H1 (cell line): Measurements from ENCODE around the gene DMXL2. TPM values are rescaled to one million over a fixed set of nuclear protein-coding genes. Genes with fewer than 3 reads are reported as not detected.

Experiments
- CTCF ChIA-PET: fragments of 300-600 bp; sonication (Branson Sonifier 250); formaldehyde crosslinking; loops from one replicate; lab custom pipeline; 2021; ENCODE audit not compliant: partially characterized antibody; lab: Charles Lee
- POLR2A ChIA-PET: fragments of 300-600 bp; sonication (Branson Sonifier 250); formaldehyde crosslinking; loops from one replicate; lab custom pipeline; 2021; ENCODE audit warnings: inconsistent platforms; ENCODE audit not compliant: partially characterized antibody; lab: Charles Lee
- DNase-seq, 2 experiments: peaks; one replicate each; pipeline versions ENCODE4 v3.0.0 to v3.0.0-alpha.2; 2010 to 2022; ENCODE audit warnings: low spot score in 2 of 2, low read depth in 1 of 2, mixed read lengths in 1 of 2
- FAIRE-seq: peaks from 2 replicates; lab custom pipeline; 2011; peaks lifted over from hg19 to GRCh38; lab: Jason Lieb, UNC
- H2AFZ ChIP-seq: 2 replicates; pipeline ENCODE4 v1.8.1; 2012; ENCODE audit warnings: low read length, inconsistent platforms
- H2AK5ac ChIP-seq: 2 replicates; pipeline ENCODE4 v1.6.1; 2013; ENCODE audit warnings: low read depth, low read length
- H2BK120ac ChIP-seq: replicated peaks from 2 replicates; pipeline ENCODE3; 2013; ENCODE audit warnings: low read depth, low read length, inconsistent platforms
- H2BK12ac ChIP-seq: 2 replicates; pipeline ENCODE4 v1.6.1; 2013; ENCODE audit warnings: low read depth, low read length
- H2BK15ac ChIP-seq: 2 replicates; pipeline ENCODE4 v1.6.1; 2013; ENCODE audit warnings: low read length
- H2BK20ac ChIP-seq: 2 replicates; pipeline ENCODE4 v1.6.1; 2013; ENCODE audit warnings: low read length
- H2BK5ac ChIP-seq: 2 replicates; pipeline ENCODE4 v1.6.1; 2013; ENCODE audit warnings: low read depth, low read length
- H3K14ac ChIP-seq: 2 replicates; pipeline ENCODE4 v1.6.1; 2013; ENCODE audit warnings: inconsistent platforms; ENCODE audit not compliant: insufficient read length
- H3K18ac ChIP-seq: 2 replicates; pipeline ENCODE4 v1.6.1; 2013; ENCODE audit warnings: low read length; ENCODE audit errors: extremely low read depth
- H3K23ac ChIP-seq: 2 replicates; pipeline ENCODE4 v1.6.1; 2013; ENCODE audit warnings: inconsistent platforms; ENCODE audit not compliant: insufficient read length
- H3K23me2 ChIP-seq: 2 replicates; pipeline ENCODE4 v1.6.1; 2013; ENCODE audit warnings: low read depth, low read length
- H3K27ac ChIP-seq: 2 replicates; pipeline ENCODE4 v1.6.1; 2011; ENCODE audit warnings: low read depth, low read length, inconsistent platforms
- H3K27me3 ChIP-seq, 4 experiments: replicated peaks in 1 of 4; 1 replicate in 1 of 4; 2 replicates in 3 of 4; pipeline versions ENCODE4 v1.6.1 to v1.8.1; 2011 to 2013; ENCODE audit warnings: low read length in 3 of 4, mild to moderate bottlenecking in 3 of 4, inconsistent platforms in 2 of 4, mixed read lengths in 2 of 4, moderate library complexity in 1 of 4; ENCODE audit not compliant: control insufficient read depth in 3 of 4, insufficient read depth in 3 of 4; ENCODE audit errors: extremely low read depth in 1 of 4
- H3K36me3 ChIP-seq, 4 experiments: 2 replicates each; pipeline versions ENCODE4 v1.6.1 to v1.8.1; 2011 to 2013; ENCODE audit warnings: mild to moderate bottlenecking in 4 of 4, low read length in 3 of 4, moderate library complexity in 2 of 4, control low read depth in 1 of 4, inconsistent platforms in 1 of 4; ENCODE audit not compliant: insufficient read depth in 4 of 4, control insufficient read depth in 2 of 4
- H3K4ac ChIP-seq: replicated peaks from 2 replicates; pipeline ENCODE3; 2013; ENCODE audit warnings: low read length, low read depth, mixed read lengths, inconsistent platforms; ENCODE audit not compliant: insufficient read length
- H3K4me1 ChIP-seq, 4 experiments: replicated peaks in 1 of 4; 1 replicate in 1 of 4; 2 replicates in 3 of 4; pipeline versions ENCODE4 v1.6.1 to v1.8.1; 2011 to 2013; ENCODE audit warnings: low read length in 3 of 4, inconsistent platforms in 2 of 4, mixed read lengths in 1 of 4; ENCODE audit not compliant: insufficient read depth in 4 of 4, control insufficient read depth in 3 of 4
- H3K4me2 ChIP-seq, 2 experiments: 2 replicates each; pipeline versions ENCODE4 v1.6.1 to v1.8.1; 2011 to 2013; ENCODE audit warnings: low read depth in 2 of 2, low read length in 2 of 2, control low read depth in 1 of 2, inconsistent platforms in 1 of 2, mild to moderate bottlenecking in 1 of 2; ENCODE audit not compliant: insufficient read depth in 1 of 2
- H3K4me3 ChIP-seq, 4 experiments: fragments of 200-600, 300-600 bp in 1 of 4; sonication (generic), shearing (Covaris generic), sonication (Bioruptor Twin) in 1 of 4; 2 replicates each; pipeline versions ENCODE4 v1.5.1 to v1.8.1; 2011 to 2016; ENCODE audit warnings: low read length in 4 of 4, low read depth in 3 of 4, control low read depth in 2 of 4, inconsistent platforms in 2 of 4, mild to moderate bottlenecking in 2 of 4, mixed read lengths in 1 of 4, moderate library complexity in 1 of 4; ENCODE audit not compliant: insufficient read depth in 2 of 4; ENCODE audit errors: extremely low read depth in 1 of 4
- H3K56ac ChIP-seq: replicated peaks from 2 replicates; pipeline ENCODE3; 2013; ENCODE audit warnings: low read depth, mild to moderate bottlenecking, mixed read lengths, low read length, inconsistent platforms; ENCODE audit not compliant: insufficient read length
- H3K79me1 ChIP-seq: 2 replicates; pipeline ENCODE4 v1.6.1; 2013; ENCODE audit warnings: low read depth, low read length, control low read depth
- H3K79me2 ChIP-seq, 2 experiments: 2 replicates each; pipeline versions ENCODE4 v1.6.1 to v1.8.1; 2012 to 2013; ENCODE audit warnings: low read length in 2 of 2, mild to moderate bottlenecking in 2 of 2, inconsistent platforms in 1 of 2; ENCODE audit not compliant: insufficient read depth in 2 of 2, control insufficient read depth in 1 of 2
- H3K9ac ChIP-seq, 4 experiments: replicated peaks in 1 of 4; 1 replicate in 1 of 4; 2 replicates in 3 of 4; pipeline versions ENCODE4 v1.6.1 to v1.8.1; 2011 to 2013; ENCODE audit warnings: low read depth in 3 of 4, low read length in 3 of 4, control low read depth in 2 of 4, mild to moderate bottlenecking in 2 of 4, moderate library complexity in 2 of 4, inconsistent platforms in 1 of 4; ENCODE audit errors: extremely low read depth in 1 of 4
- H3K9me3 ChIP-seq, 2 experiments: 2 replicates each; pipeline versions ENCODE4 v1.6.1 to v1.8.1; 2012 to 2013; ENCODE audit warnings: mild to moderate bottlenecking in 2 of 2, moderate library complexity in 2 of 2, control low read depth in 1 of 2, inconsistent platforms in 1 of 2, low read depth in 1 of 2, low read length in 1 of 2, mixed read lengths in 1 of 2; ENCODE audit not compliant: insufficient read depth in 2 of 2
- H4K20me1 ChIP-seq, 2 experiments: replicated peaks in 1 of 2; 2 replicates each; pipeline versions ENCODE3 to v1.8.1; 2011 to 2013; ENCODE audit warnings: inconsistent platforms in 2 of 2, low read length in 2 of 2, mild to moderate bottlenecking in 1 of 2; ENCODE audit not compliant: insufficient read depth in 2 of 2, control insufficient read depth in 1 of 2
- H4K5ac ChIP-seq: 2 replicates; pipeline ENCODE4 v1.6.1; 2013; ENCODE audit warnings: low read length, low read depth, mixed read lengths, inconsistent platforms; ENCODE audit not compliant: insufficient read length
- H4K8ac ChIP-seq: 2 replicates; pipeline ENCODE4 v1.8.0; 2013; ENCODE audit warnings: mild to moderate bottlenecking, moderate library complexity, low read length, inconsistent platforms; ENCODE audit not compliant: insufficient read depth; ENCODE audit errors: extremely low read depth
- H4K91ac ChIP-seq: replicated peaks from 2 replicates; pipeline ENCODE3; 2013; ENCODE audit warnings: low read length, mixed read lengths, inconsistent platforms; ENCODE audit not compliant: insufficient read length
- RFX5 ChIP-seq: IDR thresholded peaks from 2 replicates; pipeline ENCODE4 v1.6.1; 2011; ENCODE audit warnings: low read depth, low read length, improper control_type of control experiment, borderline replicate concordance
- TAF1 ChIP-seq: IDR thresholded peaks from 2 replicates; pipeline ENCODE4 v1.6.1; 2011; ENCODE audit warnings: mild to moderate bottlenecking, low read depth, low read length
- WGBS, 2 experiments: shearing (Covaris generic) in 1 of 2; methylation state at CpG; one replicate each; pipeline versions ENCODE4 v1.1.6 to v1.1.7; 2013 to 2015; ENCODE audit warnings: low lambda C conversion rate in 2 of 2, mixed read lengths in 2 of 2, inconsistent platforms in 1 of 2, low coverage in 1 of 2, missing lambda C conversion rate in 1 of 2; ENCODE audit not compliant: insufficient replicate concordance in 2 of 2, insufficient coverage in 1 of 2, insufficient read length in 1 of 2; ENCODE audit errors: extremely low coverage in 1 of 2, missing lambda C conversion rate in 1 of 2; 5-methylcytosine and 5-hydroxymethylcytosine counted together
- polyA plus RNA-seq, 7 experiments: library from polyadenylated mRNA; depleted of rRNA in 3 of 7; stranded (reverse) in 5 of 7; unstranded in 2 of 7; fragments of >200 nt in 5 of 7; fragments of 200-250 nt in 2 of 7; gene quantifications; 1 replicate in 5 of 7; 2 replicates in 1 of 7; 4 replicates in 1 of 7; pipeline versions ENCODE4 v1.2.1 to v1.2.3, GENCODE V29; 2011 to 2013; ENCODE audit warnings: missing spikeins in 2 of 7, mixed read lengths in 2 of 7
- total RNA-seq: library from RNA; stranded (reverse); fragmentation: NEBNext Ultra II Directional; extraction: Animal tissue kit (Norgen Biotek cat#: 25700); gene quantifications from 2 replicates; pipeline ENCODE4 v1.2.1, GENCODE V29; 2021

Gene DMXL2
- total and polyA plus RNA-seq, 2 of the 8 experiments (the other 6 are each of a cell fraction or from before 2014, with no cell fraction given) = 9.5 to 10.6 TPM

DNA sequence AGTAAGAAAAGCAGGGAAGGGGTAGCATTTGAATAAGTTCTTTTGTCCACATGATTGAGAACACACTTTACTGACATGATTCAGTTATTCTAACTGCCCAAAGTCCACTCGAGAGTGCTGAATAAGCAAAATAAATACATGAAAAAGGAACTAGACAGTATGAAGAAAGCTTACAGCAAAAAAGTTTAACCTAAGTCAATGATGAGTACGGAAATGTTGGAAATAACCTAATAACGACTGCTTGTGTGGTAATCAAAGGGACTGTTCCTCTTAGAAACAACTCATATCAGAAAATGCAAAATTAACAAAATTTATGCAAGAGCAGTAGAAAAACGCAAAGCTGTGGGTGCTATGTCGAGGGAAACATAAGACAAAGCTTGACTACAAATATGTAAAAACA, 36.6 kb downstream of the DMXL2 start:
- no peaks in the 10 kb centered on the region for H3K79me1 ChIP-seq
- no peak overlapping the region for H3K4me2 ChIP-seq
- no peak overlapping the region for H2BK120ac ChIP-seq
- H3K23ac ChIP-seq = no peak overlapping the region
- no peak overlapping the region for H3K9ac ChIP-seq
- FAIRE-seq (no peak), DNase-seq (no peak)
- ChIA-PET POLR2A (no interaction called here), CTCF (no interaction called here)
- H2AFZ ChIP-seq = no peak overlapping the region
- no peak overlapping the region for H3K27ac ChIP-seq
- H3K14ac ChIP-seq = no peak overlapping the region
- H4K91ac ChIP-seq = no peak overlapping the region
- H2BK12ac ChIP-seq = no peak overlapping the region
- no peaks in the 10 kb centered on the region for H3K27me3 ChIP-seq
- H3K18ac ChIP-seq = no peak overlapping the region
- no peaks in the 10 kb centered on the region for H4K20me1 ChIP-seq
- no peak overlapping the region for H2BK5ac ChIP-seq
- no peak overlapping the region for H2BK15ac ChIP-seq
- H3K56ac ChIP-seq = no peak overlapping the region
- peaks cover 9 to 18% of the 10 kb centered on the region in 2 experiments; a peak in 3 of 4 replicates for H3K9me3 ChIP-seq
- TF ChIP-seq TAF1 (no peak), RFX5 (no peak)
- no peak overlapping the region for H2BK20ac ChIP-seq
- H3K4me1 ChIP-seq = no peaks in the 10 kb centered on the region
- no peak overlapping the region for H3K4ac ChIP-seq
- no peak overlapping the region for H4K8ac ChIP-seq
- WGBS, 2 experiments = 89% methylated on average over 5 of the region's 5 CpGs; no CpG with 5 or more reads in 1 of the 2 experiments
- no peaks in the 10 kb centered on the region for H3K36me3 ChIP-seq
- H3K79me2 ChIP-seq = no peaks in the 10 kb centered on the region
- H3K4me3 ChIP-seq = no peak overlapping the region
- H2AK5ac ChIP-seq = no peak overlapping the region
- no peaks in the 10 kb centered on the region for H3K23me2 ChIP-seq
- H4K5ac ChIP-seq = no peak overlapping the region
